HUES64 (cell line): ENCODE data around the gene OTUD6A.

Experiments used
- H3K27ac ChIP-seq: 2 replicates; pipeline ENCODE4 v1.7.0; 2013; ENCODE audit warnings: low read depth, low read length, inconsistent platforms
- H3K27me3 ChIP-seq: 2 replicates; pipeline ENCODE4 v1.6.1; 2013; ENCODE audit warnings: mild to moderate bottlenecking, low read length; ENCODE audit not compliant: insufficient read depth
- H3K36me3 ChIP-seq: 2 replicates; pipeline ENCODE4 v1.6.1; 2013; ENCODE audit warnings: mild to moderate bottlenecking, low read length; ENCODE audit not compliant: insufficient read depth
- H3K4me1 ChIP-seq: 2 replicates; pipeline ENCODE4 v1.6.1; 2013; ENCODE audit warnings: mild to moderate bottlenecking, low read length, moderate library complexity; ENCODE audit not compliant: insufficient read depth
- H3K4me3 ChIP-seq: 2 replicates; pipeline ENCODE4 v1.5.1; 2013; ENCODE audit warnings: mild to moderate bottlenecking, low read length, moderate library complexity
- H3K9ac ChIP-seq: 2 replicates; pipeline ENCODE4 v1.6.1; 2013; ENCODE audit warnings: mild to moderate bottlenecking, low read depth, low read length
- H3K9me3 ChIP-seq: 2 replicates; pipeline ENCODE4 v1.6.1; 2013; ENCODE audit warnings: low read depth, low read length; ENCODE audit not compliant: insufficient read depth
- WGBS: fragments of 150-250, 120-280 bp; methylation state at CpG from one replicate; pipeline ENCODE4 v1.1.7; 2013; ENCODE audit warnings: missing lambda C conversion rate; 5-methylcytosine and 5-hydroxymethylcytosine counted together

OTUD6A gene

DNA sequence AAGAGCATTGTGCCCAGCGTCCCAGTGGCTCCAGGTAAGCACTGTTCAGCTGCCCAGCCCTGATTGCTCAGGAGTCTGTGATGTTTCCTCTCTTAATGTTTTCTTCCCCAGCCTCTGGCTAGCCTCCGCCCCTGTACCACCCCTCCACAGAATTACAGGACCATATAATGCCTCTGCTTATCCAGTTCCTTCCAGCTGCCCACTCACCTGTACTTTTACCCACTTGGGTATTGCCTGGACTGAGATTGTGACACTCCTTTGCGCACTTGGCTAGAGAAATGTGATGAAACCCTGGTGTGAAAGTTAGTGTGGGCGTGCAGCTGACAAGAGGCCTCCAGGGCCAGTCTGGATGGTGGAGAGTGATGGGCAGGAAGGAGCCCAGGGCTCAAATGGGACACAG, 12.3 kb upstream of the OTUD6A start, which contains the start of gene AWAT2:
AWAT2 (minus strand) TSS at position 14 of the 400 bp plus-strand sequence; CDS start at position 8, 6 bp downstream.
- H3K27ac ChIP-seq = no peak within 1 kb of the TSS
- H3K36me3 ChIP-seq = no peaks in the 10 kb centered on the region
- H3K27me3 ChIP-seq = no peaks in the 10 kb centered on the region
- WGBS = 91% methylated on average over 4 of the region's 4 CpGs
- no peak within 1 kb of the TSS for H3K4me3 ChIP-seq
- no peaks in the 10 kb centered on the region for H3K4me1 ChIP-seq
- H3K9me3 ChIP-seq = no peaks in the 10 kb centered on the region
- no peak within 1 kb of the TSS for H3K9ac ChIP-seq

- H3K9me3 ChIP-seq = no peaks in the 10 kb centered on the region
- H3K4me3 ChIP-seq = no peak overlapping the region
- H3K27me3 ChIP-seq = no peaks in the 10 kb centered on the region
- no peak overlapping the region for H3K9ac ChIP-seq
- H3K27ac ChIP-seq = no peak overlapping the region
- H3K36me3 ChIP-seq = no peaks in the 10 kb centered on the region
- 83% methylated on average over 11 of the region's 11 CpGs for WGBS
- no peaks in the 10 kb centered on the region for H3K4me1 ChIP-seq
Observed at GRCh38 chrX:70052895-70053615, 9.2 kb upstream of the OTUD6A start.

- Histone ChIP-seq H3K9ac (no peak overlapping the region), H3K9me3 (no peaks in the 10 kb centered on the region), H3K4me3 (no peak overlapping the region), H3K27ac (no peak overlapping the region), H3K36me3 (no peaks in the 10 kb centered on the region), H3K4me1 (no peaks in the 10 kb centered on the region), H3K27me3 (no peaks in the 10 kb centered on the region)
- 87% methylated on average over 5 of the region's 5 CpGs for WGBS
Observed at GRCh38 chrX:70054391-70054790, 7.9 kb upstream of the OTUD6A start.

GRCh38 chrX:70062961-70063550, 799 bp downstream of the OTUD6A start:
- 97% methylated on average over 52 of the region's 52 CpGs for WGBS

GRCh38 chrX:70066646-70067045, 4.4 kb downstream of the OTUD6A start:
- Histone ChIP-seq H3K4me1 (no peaks in the 10 kb centered on the region), H3K9ac (no peak overlapping the region), H3K36me3 (no peaks in the 10 kb centered on the region), H3K27me3 (no peaks in the 10 kb centered on the region), H3K9me3 (no peaks in the 10 kb centered on the region), H3K4me3 (no peak overlapping the region), H3K27ac (no peak overlapping the region)
- WGBS = 90% methylated on average over 7 of the region's 7 CpGs

More at GRCh38 chrX:70062961-70063550, 799 bp downstream of the OTUD6A start:
- Histone ChIP-seq H3K9me3 (no peaks in the 10 kb centered on the region), H3K27me3 (no peaks in the 10 kb centered on the region), H3K36me3 (no peaks in the 10 kb centered on the region), H3K9ac (no peak overlapping the region), H3K4me3 (no peak overlapping the region), H3K4me1 (no peaks in the 10 kb centered on the region), H3K27ac (no peak overlapping the region)

- no peaks in the 10 kb centered on the region for H3K4me1 ChIP-seq
- no peaks in the 10 kb centered on the region for H3K36me3 ChIP-seq
- no peak overlapping the region for H3K4me3 ChIP-seq
- H3K9ac ChIP-seq = no peak overlapping the region
- no peaks in the 10 kb centered on the region for H3K9me3 ChIP-seq
- 90% methylated on average over 5 of the region's 5 CpGs for WGBS
- no peaks in the 10 kb centered on the region for H3K27me3 ChIP-seq
- H3K27ac ChIP-seq = no peak overlapping the region
Observed at GRCh38 chrX:70079297-70079696, 17.0 kb downstream of the OTUD6A start.

GRCh38 chrX:70079870-70080269, 17.6 kb downstream of the OTUD6A start:
- Histone ChIP-seq H3K27ac (no peak overlapping the region), H3K4me1 (no peaks in the 10 kb centered on the region), H3K36me3 (no peaks in the 10 kb centered on the region), H3K9ac (no peak overlapping the region), H3K9me3 (no peaks in the 10 kb centered on the region), H3K4me3 (no peak overlapping the region), H3K27me3 (no peaks in the 10 kb centered on the region)
- 100% methylated on average over 3 of the region's 3 CpGs for WGBS

- H3K9me3 ChIP-seq = no peaks in the 10 kb centered on the region
- H3K4me3 ChIP-seq = no peak overlapping the region
- no peaks in the 10 kb centered on the region for H3K36me3 ChIP-seq
- WGBS = 89% methylated on average over 4 of the region's 4 CpGs
- no peaks in the 10 kb centered on the region for H3K4me1 ChIP-seq
- H3K27ac ChIP-seq = no peak overlapping the region
- H3K9ac ChIP-seq = no peak overlapping the region
- H3K27me3 ChIP-seq = no peaks in the 10 kb centered on the region
Observed at GRCh38 chrX:70082723-70083122, 20.5 kb downstream of the OTUD6A start.

- no peaks in the 10 kb centered on the region for H3K36me3 ChIP-seq
- H3K4me1 ChIP-seq = no peaks in the 10 kb centered on the region
- H3K9ac ChIP-seq = no peak overlapping the region
- H3K27ac ChIP-seq = no peak overlapping the region
- 81% methylated on average over 5 of the region's 5 CpGs for WGBS
- H3K27me3 ChIP-seq = no peaks in the 10 kb centered on the region
- H3K9me3 ChIP-seq = no peaks in the 10 kb centered on the region
- no peak overlapping the region for H3K4me3 ChIP-seq
Observed at GRCh38 chrX:70084592-70085240, 22.5 kb downstream of the OTUD6A start.

- H3K36me3 ChIP-seq = no peaks in the 10 kb centered on the region
- H3K9ac ChIP-seq = no peak overlapping the region
- no peaks in the 10 kb centered on the region for H3K9me3 ChIP-seq
- H3K4me1 ChIP-seq = no peaks in the 10 kb centered on the region
- no peaks in the 10 kb centered on the region for H3K27me3 ChIP-seq
- 94% methylated on average over 11 of the region's 11 CpGs for WGBS
- no peak overlapping the region for H3K4me3 ChIP-seq
- no peak overlapping the region for H3K27ac ChIP-seq
Observed at GRCh38 chrX:70087857-70088630, 25.8 kb downstream of the OTUD6A start.

DNA sequence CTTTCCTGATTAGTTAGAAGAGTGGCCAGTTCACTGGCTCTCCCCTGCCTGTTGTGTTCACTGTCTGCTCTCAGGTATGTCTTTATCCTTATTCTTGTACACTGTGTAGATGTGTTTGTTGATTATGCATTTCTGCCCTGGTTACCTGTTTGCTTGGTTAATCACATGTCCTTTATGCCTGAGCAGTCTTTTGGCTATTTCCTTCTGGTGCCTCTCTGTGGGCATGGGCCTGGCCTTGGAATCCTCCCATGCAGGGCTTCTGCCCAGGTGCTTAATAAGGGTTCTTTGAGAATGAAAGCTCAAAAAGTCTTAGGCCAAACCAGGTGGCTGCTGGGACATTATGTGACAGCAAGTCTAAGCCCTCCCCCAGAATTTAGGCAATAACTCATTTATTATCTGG, 26.5 kb downstream of the OTUD6A start:
- H3K4me1 ChIP-seq = no peaks in the 10 kb centered on the region
- H3K9ac ChIP-seq = no peak overlapping the region
- no peak overlapping the region for H3K4me3 ChIP-seq
- H3K36me3 ChIP-seq = no peaks in the 10 kb centered on the region
- no peaks in the 10 kb centered on the region for H3K9me3 ChIP-seq
- no peak overlapping the region for H3K27ac ChIP-seq
- no peaks in the 10 kb centered on the region for H3K27me3 ChIP-seq
